ENCODE data around the gene MESD. TPM values are rescaled to one million over a fixed set of nuclear protein-coding genes. Genes with fewer than 3 reads are reported as not detected.

The MESD gene
- total RNA-seq, 5 donors from 2014 or later (not counting 1 experiment from before 2014, with no cell fraction given): 17.7 to 32.8 (median 30.7) TPM

DNA sequence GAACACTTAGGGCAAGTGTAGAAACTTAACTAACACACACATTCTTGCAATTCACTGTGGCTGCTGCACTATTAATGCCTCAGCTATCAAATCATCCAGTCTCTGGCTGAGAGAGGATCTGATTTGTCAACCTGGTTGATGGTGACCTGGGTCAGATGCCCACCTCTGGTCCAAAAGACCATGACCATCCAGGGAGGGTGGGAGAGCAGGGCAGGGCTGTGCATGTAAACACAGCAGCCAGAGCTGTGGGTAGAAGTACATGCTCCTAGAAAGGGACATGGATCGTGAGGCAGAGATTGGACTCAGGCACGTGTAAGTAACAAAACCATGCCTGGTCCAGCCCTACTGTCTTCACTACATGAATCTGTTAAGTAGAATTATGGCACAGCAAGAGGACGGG is 17.3 kb downstream of the MESD start:
- H3K4me1 ChIP-seq (ENCODE audit: control insufficient read depth in 1 of 2, extremely low read depth in 1 of 2, insufficient read depth in 2 of 2, low read length in 2 of 2): peaks cover 0 to 6% of the 10 kb centered on the region in 2 experiments
- ChIA-PET POLR2A (no interaction called here), CTCF (interaction anchor here in 1 of 2 donors (0.7 to 0.8 kb wide), 3 partner anchors 13 to 517 kb away, joined by 3 to 4 read pairs (median 3); no protein-coding TSS in a partner anchor)
- DNase-seq: no peak
- H3K4me3 ChIP-seq (ENCODE audit: control insufficient read depth in 1 of 2, extremely low read depth in 1 of 2, low read length in 1 of 2): no peak overlapping the region
- no peaks in the 10 kb centered on the region for H3K27me3 ChIP-seq (replicated peaks in 1 of 2; ENCODE audit: control insufficient read depth in 2 of 2, extremely low read depth in 1 of 2, insufficient read depth in 2 of 2, low read length in 1 of 2)
- no peak overlapping the region for H3K27ac ChIP-seq (ENCODE audit: low read length)
- WGBS (ENCODE audit: insufficient coverage): 100% methylated on average over 2 of the region's 3 CpGs
- no peaks in the 10 kb centered on the region for H3K9me3 ChIP-seq
- Mint-ChIP-seq H3K27ac (peak overlapping the region in 1 of 2 donors; percentile 32), H3K36me3 (peaks cover 17% of the 10 kb centered on the region), H3K9me3 (no peaks in the 10 kb centered on the region), H3K27me3 (no peaks in the 10 kb centered on the region), H3K4me1 (peaks cover 26 to 32% (median 29%) of the 10 kb centered on the region in 3 donors), H3K4me3 (no peak overlapping the region)
- ATAC-seq (replicated peaks in 1 of 4): no peak
- peaks cover 15% of the 10 kb centered on the region in 2 donors for H3K36me3 ChIP-seq (ENCODE audit: control insufficient read depth in 2 of 2, extremely low read depth in 1 of 2, insufficient read depth in 1 of 2, low read length in 1 of 2)

DNA sequence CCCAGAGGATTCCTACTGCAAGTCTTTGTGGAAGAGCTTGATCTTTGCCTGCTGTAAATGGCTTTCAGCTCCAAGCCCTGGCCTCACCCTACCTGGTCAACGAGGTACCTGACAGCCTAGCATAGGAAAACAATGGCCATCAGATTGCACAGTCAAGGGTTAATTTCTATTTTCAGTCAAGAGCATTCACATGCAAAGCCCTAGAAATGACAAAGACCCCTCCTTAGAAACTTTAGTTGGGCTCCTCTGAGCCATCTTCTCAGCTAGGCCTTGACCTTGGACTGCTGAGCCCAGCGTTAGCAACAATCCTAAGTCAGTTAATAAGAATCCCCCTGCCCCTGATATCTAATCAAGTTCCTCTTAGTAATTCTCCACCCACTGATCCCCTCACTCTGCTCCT is 18.5 kb downstream of the MESD start:
- H3K9me3 Mint-ChIP-seq: no peaks in the 10 kb centered on the region
- H3K27ac Mint-ChIP-seq: peak overlapping the region in 1 of 2 donors; percentile 12
- H3K4me3 Mint-ChIP-seq: no peak overlapping the region
- Histone ChIP-seq H3K27ac (ENCODE audit: low read length) (no peak overlapping the region), H3K36me3 (ENCODE audit: control insufficient read depth in 2 of 2, extremely low read depth in 1 of 2, insufficient read depth in 1 of 2, low read length in 1 of 2) (peaks cover 15 to 18% of the 10 kb centered on the region in 2 donors), H3K27me3 (replicated peaks in 1 of 2; ENCODE audit: control insufficient read depth in 2 of 2, extremely low read depth in 1 of 2, insufficient read depth in 2 of 2, low read length in 1 of 2) (no peaks in the 10 kb centered on the region), H3K4me1 (ENCODE audit: control insufficient read depth in 1 of 2, extremely low read depth in 1 of 2, insufficient read depth in 2 of 2, low read length in 2 of 2) (peaks cover 0 to 2% of the 10 kb centered on the region in 2 experiments), H3K9me3 (no peaks in the 10 kb centered on the region), H3K4me3 (ENCODE audit: control insufficient read depth in 1 of 2, extremely low read depth in 1 of 2, low read length in 1 of 2) (no peak overlapping the region)
- H3K36me3 Mint-ChIP-seq: peaks cover 15% of the 10 kb centered on the region
- H3K4me1 Mint-ChIP-seq: peaks cover 16 to 22% (median 20%) of the 10 kb centered on the region in 3 donors
- CTCF ChIA-PET: interaction anchor here in 1 of 2 donors (0.7 to 2.1 kb wide), 2 partner anchors 9 to 515 kb away, joined by 4 to 7 read pairs; no protein-coding TSS in a partner anchor
- POLR2A ChIA-PET: interaction anchor here in 1 of 2 donors (0.5 kb wide), 1 partner anchor 29 kb away, joined by 3 read pairs; no protein-coding TSS in a partner anchor
- WGBS (ENCODE audit: insufficient coverage): 100% methylated on average over 2 of the region's 2 CpGs
- DNase-seq: no peak
- H3K27me3 Mint-ChIP-seq: no peaks in the 10 kb centered on the region
- no peak for ATAC-seq (replicated peaks in 1 of 4)

- POLR2A ChIA-PET: no interaction called here
- DNase-seq (no peak), ATAC-seq (replicated peaks in 1 of 4) (no peak)
- Mint-ChIP-seq H3K4me3 (no peak overlapping the region), H3K4me1 (peaks cover 16 to 22% (median 19%) of the 10 kb centered on the region in 3 donors), H3K27ac (no peak overlapping the region), H3K36me3 (peaks cover 15% of the 10 kb centered on the region), H3K27me3 (no peaks in the 10 kb centered on the region), H3K9me3 (no peaks in the 10 kb centered on the region)
- Histone ChIP-seq H3K27ac (ENCODE audit: low read length) (no peak overlapping the region), H3K36me3 (ENCODE audit: control insufficient read depth in 2 of 2, extremely low read depth in 1 of 2, insufficient read depth in 1 of 2, low read length in 1 of 2) (peaks cover 15 to 18% of the 10 kb centered on the region in 2 donors), H3K4me1 (ENCODE audit: control insufficient read depth in 1 of 2, extremely low read depth in 1 of 2, insufficient read depth in 2 of 2, low read length in 2 of 2) (peaks cover 0 to 2% of the 10 kb centered on the region in 2 experiments), H3K27me3 (replicated peaks in 1 of 2; ENCODE audit: control insufficient read depth in 2 of 2, extremely low read depth in 1 of 2, insufficient read depth in 2 of 2, low read length in 1 of 2) (no peaks in the 10 kb centered on the region), H3K4me3 (ENCODE audit: control insufficient read depth in 1 of 2, extremely low read depth in 1 of 2, low read length in 1 of 2) (no peak overlapping the region), H3K9me3 (no peaks in the 10 kb centered on the region)
- CTCF ChIA-PET: interaction anchor here (0.6 to 2.1 kb wide), 5 partner anchors 195 to 1090 kb away, joined by 3 to 15 read pairs (median 8); no protein-coding TSS in a partner anchor
- WGBS (ENCODE audit: insufficient coverage): 85% methylated on average over 3 of the region's 3 CpGs
Observed at GRCh38 chr15:80970658-80971057, 19.0 kb downstream of the MESD start.

- peaks cover 0 to 1% of the 10 kb centered on the region in 2 experiments for H3K4me1 ChIP-seq (ENCODE audit: control insufficient read depth in 1 of 2, extremely low read depth in 1 of 2, insufficient read depth in 2 of 2, low read length in 2 of 2)
- ATAC-seq (replicated peaks in 1 of 4): peak; percentile 43 to 65 (median 56)
- Mint-ChIP-seq H3K9me3 (no peaks in the 10 kb centered on the region), H3K27ac (no peak overlapping the region), H3K4me1 (peaks cover 11 to 16% (median 13%) of the 10 kb centered on the region in 3 donors), H3K4me3 (no peak overlapping the region), H3K36me3 (peaks cover 20% of the 10 kb centered on the region), H3K27me3 (no peaks in the 10 kb centered on the region)
- ChIA-PET CTCF (interaction anchor here (0.6 to 2.1 kb wide), 9 partner anchors 13 to 1090 kb away, joined by 3 to 15 read pairs (median 5); no protein-coding TSS in a partner anchor), POLR2A (no interaction called here)
- no peak overlapping the region for H3K4me3 ChIP-seq (ENCODE audit: control insufficient read depth in 1 of 2, extremely low read depth in 1 of 2, low read length in 1 of 2)
- H3K9me3 ChIP-seq: no peaks in the 10 kb centered on the region
- WGBS (ENCODE audit: insufficient coverage): 82% methylated on average over 6 of the region's 12 CpGs
- H3K36me3 ChIP-seq (ENCODE audit: control insufficient read depth in 2 of 2, extremely low read depth in 1 of 2, insufficient read depth in 1 of 2, low read length in 1 of 2): peaks cover 15 to 18% of the 10 kb centered on the region in 2 donors
- H3K27me3 ChIP-seq (replicated peaks in 1 of 2; ENCODE audit: control insufficient read depth in 2 of 2, extremely low read depth in 1 of 2, insufficient read depth in 2 of 2, low read length in 1 of 2): no peaks in the 10 kb centered on the region
- no peak overlapping the region for H3K27ac ChIP-seq (ENCODE audit: low read length)
- peak in 32 of 35 experiments; percentile 8 to 82 (median 47) for DNase-seq
Observed at GRCh38 chr15:80970018-80970657, 19.5 kb downstream of the MESD start.

DNA sequence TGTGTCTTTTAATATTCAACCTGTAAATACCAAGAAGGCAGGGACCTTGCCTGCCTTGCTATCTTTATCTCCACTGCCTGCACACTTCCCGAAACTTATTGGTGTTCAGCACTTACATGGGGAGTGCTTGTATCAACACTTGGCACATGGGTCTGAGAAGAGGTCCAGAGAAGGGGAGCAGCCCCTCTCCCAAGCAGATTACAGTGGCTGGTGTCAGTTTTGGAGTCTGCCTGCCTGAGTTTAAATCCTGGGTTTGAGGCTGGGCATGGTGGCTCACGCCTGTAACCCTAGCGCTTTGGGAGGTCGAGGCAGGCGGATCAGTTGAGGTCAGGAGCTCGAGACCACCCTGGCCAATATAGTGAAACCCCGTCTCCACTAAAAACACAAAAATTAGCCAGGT is 20.3 kb downstream of the MESD start:
- H3K27ac ChIP-seq (ENCODE audit: low read length): no peak overlapping the region
- ATAC-seq (replicated peaks in 1 of 4) (no peak), DNase-seq (no peak)
- no peaks in the 10 kb centered on the region for H3K27me3 ChIP-seq (replicated peaks in 1 of 2; ENCODE audit: control insufficient read depth in 2 of 2, extremely low read depth in 1 of 2, insufficient read depth in 2 of 2, low read length in 1 of 2)
- WGBS (ENCODE audit: insufficient coverage): 95% methylated on average over 4 of the region's 7 CpGs
- Mint-ChIP-seq H3K9me3 (peaks cover 0 to 2% (median 0%) of the 10 kb centered on the region in 3 donors), H3K27ac (no peak overlapping the region), H3K4me1 (peaks cover 5 to 16% (median 12%) of the 10 kb centered on the region in 3 donors), H3K27me3 (no peaks in the 10 kb centered on the region), H3K4me3 (no peak overlapping the region), H3K36me3 (peaks cover 28% of the 10 kb centered on the region)
- H3K4me1 ChIP-seq (ENCODE audit: control insufficient read depth in 1 of 2, extremely low read depth in 1 of 2, insufficient read depth in 2 of 2, low read length in 2 of 2): no peaks in the 10 kb centered on the region
- CTCF ChIA-PET: interaction anchor here (0.6 to 2.1 kb wide), 8 partner anchors 12 to 513 kb away, joined by 3 to 15 read pairs (median 6); no protein-coding TSS in a partner anchor
- no peak overlapping the region for H3K4me3 ChIP-seq (ENCODE audit: control insufficient read depth in 1 of 2, extremely low read depth in 1 of 2, low read length in 1 of 2)
- peaks cover 15 to 18% of the 10 kb centered on the region in 2 donors for H3K36me3 ChIP-seq (ENCODE audit: control insufficient read depth in 2 of 2, extremely low read depth in 1 of 2, insufficient read depth in 1 of 2, low read length in 1 of 2)
- H3K9me3 ChIP-seq: no peaks in the 10 kb centered on the region
- POLR2A ChIA-PET: no interaction called here

GRCh38 chr15:80967991-80968510 is 21.6 kb downstream of the MESD start:
- Mint-ChIP-seq H3K27me3 (no peaks in the 10 kb centered on the region), H3K9me3 (peaks cover 0 to 4% (median 0%) of the 10 kb centered on the region in 3 donors), H3K27ac (no peak overlapping the region), H3K4me1 (peaks cover 12 to 19% (median 18%) of the 10 kb centered on the region in 3 donors), H3K36me3 (peaks cover 40% of the 10 kb centered on the region), H3K4me3 (no peak overlapping the region)
- peaks cover 12 to 18% of the 10 kb centered on the region in 2 donors for H3K36me3 ChIP-seq (ENCODE audit: control insufficient read depth in 2 of 2, extremely low read depth in 1 of 2, insufficient read depth in 1 of 2, low read length in 1 of 2)
- CTCF ChIA-PET: interaction anchor here (0.7 to 2.3 kb wide), 4 partner anchors 19 to 1281 kb away, joined by 3 to 7 read pairs (median 4); no protein-coding TSS in a partner anchor
- no peak overlapping the region for H3K27ac ChIP-seq (ENCODE audit: low read length)
- POLR2A ChIA-PET: no interaction called here
- DNase-seq (no peak), ATAC-seq (replicated peaks in 1 of 4) (no peak)
- 100% methylated on average over 3 of the region's 4 CpGs for WGBS (ENCODE audit: insufficient coverage)
- H3K4me3 ChIP-seq (ENCODE audit: control insufficient read depth in 1 of 2, extremely low read depth in 1 of 2, low read length in 1 of 2): no peak overlapping the region
- H3K9me3 ChIP-seq: no peaks in the 10 kb centered on the region
- no peaks in the 10 kb centered on the region for H3K4me1 ChIP-seq (ENCODE audit: control insufficient read depth in 1 of 2, extremely low read depth in 1 of 2, insufficient read depth in 2 of 2, low read length in 2 of 2)
- H3K27me3 ChIP-seq (replicated peaks in 1 of 2; ENCODE audit: control insufficient read depth in 2 of 2, extremely low read depth in 1 of 2, insufficient read depth in 2 of 2, low read length in 1 of 2): no peaks in the 10 kb centered on the region
